A549 treated with ZK216348 at 1 μM for 4 hours (cell line): ENCODE data around the gene CHTF18. TPM values are rescaled to one million over a fixed set of nuclear protein-coding genes. Genes with fewer than 3 reads are reported as not detected.

Experiments
- total RNA-seq: library from RNA; stranded (reverse); fragments of 200-300 nt; extraction: Qiagen RNA extraction; gene quantifications from 5 replicates; pipeline ENCODE4 v1.2.3, GENCODE V29; 2022; ENCODE audit warnings: low read depth

Gene CHTF18
- 9.9 to 37.8 TPM (median 24.1 TPM) in 5 replicates for total RNA-seq

DNA sequence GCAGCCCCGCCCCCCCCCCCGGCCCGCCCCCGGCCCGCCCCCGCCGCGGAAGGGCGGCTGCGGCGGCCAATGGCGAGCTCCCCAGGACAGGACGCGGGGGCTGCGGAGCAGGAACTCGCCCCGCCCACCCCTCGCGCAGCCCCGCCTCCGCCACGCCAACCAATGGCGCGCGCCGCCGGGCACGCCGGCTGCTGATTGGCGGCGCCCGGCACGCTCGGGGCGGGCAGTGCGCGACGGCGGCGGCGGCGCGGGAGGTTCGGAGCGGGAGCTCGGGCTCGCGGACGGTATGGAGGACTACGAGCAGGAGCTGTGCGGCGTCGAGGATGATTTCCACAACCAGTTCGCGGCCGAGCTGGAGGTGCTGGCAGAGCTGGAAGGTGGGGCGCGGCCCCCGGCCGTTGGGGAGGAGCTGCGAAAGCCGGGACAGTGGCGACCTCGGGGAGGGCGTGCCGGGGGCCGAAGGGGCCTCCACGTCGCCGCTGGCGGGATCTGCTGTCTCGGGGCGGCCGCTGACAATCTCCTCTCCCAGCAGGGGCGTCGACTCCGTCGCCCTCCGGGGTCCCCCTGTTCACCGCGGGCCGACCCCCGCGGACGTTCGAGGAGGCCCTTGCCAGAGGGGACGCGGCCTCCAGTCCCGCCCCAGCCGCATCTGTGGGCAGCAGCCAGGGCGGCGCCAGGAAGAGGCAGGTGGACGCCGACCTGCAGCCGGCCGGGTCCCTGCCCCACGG is at the start of gene CHTF18:
TSS of gene CHTF18 (plus strand) at position 222 of the 728 bp plus-strand sequence. CDS start at position 287, 65 bp downstream.

GRCh38 chr16:740764-741505 is 47.5 kb upstream of the CHTF18 start, which contains the start of gene CIAO3:
CIAO3 (minus strand) TSS chr16:740997; CDS start chr16:740985, 12 bp downstream.

GRCh38 chr16:760545-761343 is 27.7 kb upstream of the CHTF18 start, which contains the start of gene MSLN:
MSLN (plus strand) TSS chr16:760734; CDS start chr16:762681, 1,947 bp downstream.

DNA sequence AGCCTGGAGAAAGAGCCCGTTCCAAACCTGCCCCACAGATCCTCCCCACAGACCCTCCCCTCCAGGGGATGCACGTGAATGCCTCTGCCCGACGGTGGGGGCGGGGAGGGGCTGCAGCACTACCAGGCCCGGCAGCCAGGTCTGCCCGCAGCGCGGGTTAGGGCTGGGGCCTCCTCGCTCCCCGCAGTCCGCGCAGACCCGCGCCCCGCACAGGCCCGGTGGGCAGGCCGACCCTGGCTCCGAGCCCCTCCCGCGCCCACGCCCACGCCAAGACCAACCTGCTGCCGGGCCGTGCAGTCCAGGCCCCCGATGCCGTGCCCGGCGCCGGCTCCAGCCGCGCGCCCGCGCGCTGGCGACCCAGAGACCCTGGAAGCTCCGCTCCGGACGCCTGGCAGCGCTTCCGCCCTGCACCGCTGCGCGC is 432 bp upstream of the CHTF18 start, which contains the start of gene RPUSD1:
TSS of gene RPUSD1 (minus strand) at position 404 of the 421 bp plus-strand sequence. CDS start 644 bp downstream, outside the sequence.

DNA sequence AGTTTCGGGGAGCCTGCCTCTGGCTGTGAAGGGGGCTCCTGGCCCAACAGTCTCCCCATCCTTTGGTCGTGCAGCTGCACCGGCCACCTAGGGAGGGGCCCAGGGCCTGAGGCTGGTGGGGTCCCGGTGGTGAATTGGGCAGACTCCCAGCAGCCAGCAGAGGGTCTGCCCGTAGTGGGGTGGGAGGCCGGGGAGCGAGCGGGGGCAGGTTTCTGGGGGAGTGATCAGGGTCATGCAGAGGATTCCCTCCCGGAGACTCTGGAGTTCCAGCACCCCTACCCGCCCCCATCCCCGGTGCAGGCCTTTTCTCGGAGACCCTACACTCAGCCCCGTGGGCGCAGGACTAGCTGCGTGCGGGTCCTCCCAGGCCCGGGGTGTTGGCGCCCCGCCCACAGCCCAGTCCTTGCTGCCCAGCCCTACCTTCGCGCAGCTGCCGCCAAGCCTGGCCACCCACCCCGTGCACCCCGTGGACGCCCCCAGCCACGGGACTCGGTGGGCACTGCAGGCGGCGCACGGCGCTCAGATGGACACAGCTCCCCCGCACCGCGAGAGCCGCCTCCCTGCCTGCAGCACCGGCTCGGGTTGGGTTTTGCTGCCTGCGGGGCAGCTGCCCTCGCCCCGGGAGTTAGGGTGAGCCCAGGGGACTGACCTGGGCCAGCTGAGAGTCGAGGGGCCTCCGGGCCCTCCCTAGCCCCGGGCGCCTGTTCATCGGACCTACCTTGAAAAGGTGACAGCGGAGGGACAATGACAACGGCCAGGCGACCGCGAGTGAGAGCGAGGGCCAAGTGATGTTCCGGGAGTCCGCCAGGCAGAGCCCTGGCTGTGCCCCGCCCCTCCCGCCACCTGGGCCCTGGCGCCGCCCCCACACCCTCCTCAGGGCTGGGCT is 11.8 kb downstream of the CHTF18 start, which contains the start of gene GNG13:
TSS of gene GNG13 (minus strand) at position 787 of the 886 bp plus-strand sequence. CDS start 1,657 bp downstream, outside the sequence.

Other genes with a start within 250 kb of the CHTF18 start
- 0.11 to 0.20 TPM (median 0.13 TPM) in 4 of 5 replicates, not detected in the other for gene PRR35, start 228.2 kb upstream of the CHTF18 start, total RNA-seq
- 0.14 to 0.32 TPM (median 0.19 TPM) in 5 replicates for gene NHLRC4, start 221.6 kb upstream of the CHTF18 start, total RNA-seq
- 18.4 to 44.1 TPM (median 36.7 TPM) in 5 replicates for gene PIGQ, start 218.7 kb upstream of the CHTF18 start, total RNA-seq
- 9.9 to 20.9 TPM (median 20.2 TPM) in 5 replicates for gene RAB40C, start 198.6 kb upstream of the CHTF18 start, total RNA-seq
- 0.18 to 0.26 TPM (median 0.22 TPM) in 4 of 5 replicates, not detected in the other for gene WFIKKN1, start 157.6 kb upstream of the CHTF18 start, total RNA-seq
- gene METTL26, start 152.3 kb upstream of the CHTF18 start, total RNA-seq: 71.6 to 145 TPM (median 132 TPM) in 5 replicates
- gene MCRIP2, start 146.8 kb upstream of the CHTF18 start, total RNA-seq: 17.9 to 45.8 TPM (median 40.4 TPM) in 5 replicates
- gene WDR90, start 139.3 kb upstream of the CHTF18 start, total RNA-seq: 13.9 to 34.9 TPM (median 26.8 TPM) in 5 replicates
- gene RHOT2, start 120.5 kb upstream of the CHTF18 start, total RNA-seq: 44.9 to 111 TPM (median 98.0 TPM) in 5 replicates
- gene RHBDL1, start 112.9 kb upstream of the CHTF18 start, total RNA-seq: 0.34 to 1.8 TPM (median 1.4 TPM) in 5 replicates
- gene STUB1, start 108.2 kb upstream of the CHTF18 start, total RNA-seq: 82.6 to 135 TPM (median 106 TPM) in 5 replicates
- 55.5 to 80.8 TPM (median 78.9 TPM) in 5 replicates for gene JMJD8, start 104.3 kb upstream of the CHTF18 start, total RNA-seq
- 2.9 to 7.7 TPM (median 6.7 TPM) in 5 replicates for gene WDR24, start 98.2 kb upstream of the CHTF18 start, total RNA-seq
- gene FBXL16, start 82.8 kb upstream of the CHTF18 start, total RNA-seq: 3.5 to 8.1 TPM (median 7.5 TPM) in 5 replicates
- gene METRN, start 73.5 kb upstream of the CHTF18 start, total RNA-seq: 66.1 to 229 TPM (median 200 TPM) in 5 replicates
- 25.7 to 66.6 TPM (median 52.1 TPM) in 5 replicates for gene ANTKMT, start 67.5 kb upstream of the CHTF18 start, total RNA-seq
- 4.1 to 7.1 TPM (median 6.2 TPM) in 5 replicates for gene CCDC78, start 62.2 kb upstream of the CHTF18 start, total RNA-seq
- 14.3 to 23.8 TPM (median 18.4 TPM) in 5 replicates for gene HAGHL, start 61.5 kb upstream of the CHTF18 start, total RNA-seq
- gene CIAO3, start 47.6 kb upstream of the CHTF18 start, total RNA-seq: 16.4 to 29.7 TPM (median 25.3 TPM) in 5 replicates
- gene MSLN, start 27.9 kb upstream of the CHTF18 start, total RNA-seq: 2.4 to 4.2 TPM (median 3.2 TPM) in 5 replicates
- 28.5 to 57.2 TPM (median 55.7 TPM) in 5 replicates for gene RPUSD1, start 239 bp upstream of the CHTF18 start, total RNA-seq
- not detected in 5 replicates for gene GNG13, start 12.1 kb downstream of the CHTF18 start, total RNA-seq
- 4.8 to 12.8 TPM (median 8.8 TPM) in 5 replicates for gene LMF1, start 182.4 kb downstream of the CHTF18 start, total RNA-seq
- 1.2 to 2.0 TPM (median 1.7 TPM) in 5 replicates for gene SOX8, start 193.2 kb downstream of the CHTF18 start, total RNA-seq